HuH-7 (cell line): ENCODE measurements around the gene MYO3A.

ENCODE experiments used
- DNase-seq: peaks from one replicate; pipeline ENCODE4 v3.0.0; 2011; ENCODE audit warnings: low spot score

MYO3A gene

GRCh38 chr10:25933653-25934608 lies at the start of gene MYO3A:
TSS of gene MYO3A (plus strand) at chr10:25934229. CDS start at chr10:25952111, 17,882 bp downstream.
- no peak for DNase-seq

DNA sequence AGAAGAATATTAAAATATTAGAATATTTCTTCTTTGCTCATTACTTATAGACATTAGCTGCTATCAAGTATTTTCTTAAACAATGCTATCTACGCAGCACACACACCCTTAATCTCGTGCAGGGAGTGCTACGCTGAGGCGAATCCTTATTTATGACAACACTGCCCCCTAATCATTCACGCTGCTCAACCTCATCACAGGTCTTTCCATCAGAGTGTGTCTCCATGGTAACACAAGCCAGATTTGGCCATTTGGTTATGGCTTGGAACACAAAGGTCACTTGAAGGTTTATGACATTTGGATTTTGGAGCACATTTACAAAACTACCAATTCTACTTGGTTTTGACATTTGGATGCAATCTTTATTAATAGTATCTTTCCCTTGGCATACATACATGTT lies 45.4 kb upstream of the MYO3A start:
- DNase-seq, result no peak

- DNase-seq, result no peak
Measured at GRCh38 chr10:25890995-25891394, 43.0 kb upstream of the MYO3A start.

DNA sequence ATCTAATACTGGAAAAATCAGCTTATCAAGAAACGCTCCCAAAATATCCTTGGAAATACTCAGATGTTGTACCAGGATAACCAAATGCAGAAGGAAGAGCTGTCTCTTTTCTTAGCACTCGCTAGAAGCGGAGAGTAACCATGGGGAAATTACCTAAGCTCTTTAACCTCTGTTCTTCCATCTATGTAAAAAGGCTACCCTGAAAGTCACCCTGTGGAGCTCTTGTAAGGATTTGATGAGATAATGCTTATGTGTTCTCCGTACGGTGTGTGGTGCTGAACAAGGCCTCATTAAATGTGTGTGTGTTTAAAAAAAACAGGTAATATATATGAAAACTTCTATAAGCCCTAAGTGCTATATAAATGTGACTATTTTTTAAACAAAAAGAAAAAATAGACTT lies 38.2 kb upstream of the MYO3A start:
- no peak for DNase-seq

DNA sequence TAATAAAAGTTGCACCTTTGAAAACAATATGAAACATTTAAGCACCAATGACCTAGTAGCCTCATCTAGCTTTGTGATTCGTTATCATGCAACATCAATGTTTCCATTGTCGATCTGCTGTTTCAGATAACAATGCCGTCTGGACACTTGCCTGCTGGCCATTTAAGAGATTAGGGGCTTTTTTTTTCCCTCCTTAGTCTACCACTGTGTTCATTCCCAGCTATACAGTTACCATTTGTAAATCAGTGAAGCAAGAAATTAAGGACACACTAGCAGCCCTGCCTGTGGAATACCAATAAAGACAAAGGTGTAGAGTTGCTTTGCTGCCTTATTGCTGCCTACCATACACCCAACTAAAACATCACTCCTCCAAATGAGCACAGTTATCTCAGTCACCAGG lies 37.6 kb upstream of the MYO3A start:
- no peak for DNase-seq

GRCh38 chr10:25899304-25899703 lies 34.7 kb upstream of the MYO3A start:
- no peak for DNase-seq

GRCh38 chr10:25901199-25901598 lies 32.8 kb upstream of the MYO3A start:
- no peak for DNase-seq

- DNase-seq, result no peak
Measured at GRCh38 chr10:25902002-25902401, 32.0 kb upstream of the MYO3A start.

DNA sequence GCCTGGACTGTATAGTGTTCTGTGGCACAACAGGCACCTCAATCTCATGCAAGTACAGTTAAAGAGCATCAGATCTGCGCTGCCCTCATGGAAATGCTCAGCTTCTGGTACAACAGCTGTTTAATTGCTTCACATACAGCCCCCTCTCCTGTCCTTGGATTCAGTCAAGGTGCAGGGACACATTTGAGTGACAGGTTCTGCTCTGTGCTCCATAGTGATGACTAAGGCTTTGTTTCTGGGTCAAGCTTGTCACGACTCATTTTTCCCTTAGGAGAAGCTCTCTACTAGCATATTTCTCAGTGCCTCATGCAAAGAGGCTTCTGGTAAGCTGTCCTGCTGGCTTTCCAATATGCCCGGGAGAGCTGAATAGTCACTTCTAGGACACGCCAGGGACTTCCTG lies 26.8 kb upstream of the MYO3A start:
- DNase-seq, result no peak

- no peak for DNase-seq
Measured at GRCh38 chr10:25912866-25913265, 21.2 kb upstream of the MYO3A start.

DNA sequence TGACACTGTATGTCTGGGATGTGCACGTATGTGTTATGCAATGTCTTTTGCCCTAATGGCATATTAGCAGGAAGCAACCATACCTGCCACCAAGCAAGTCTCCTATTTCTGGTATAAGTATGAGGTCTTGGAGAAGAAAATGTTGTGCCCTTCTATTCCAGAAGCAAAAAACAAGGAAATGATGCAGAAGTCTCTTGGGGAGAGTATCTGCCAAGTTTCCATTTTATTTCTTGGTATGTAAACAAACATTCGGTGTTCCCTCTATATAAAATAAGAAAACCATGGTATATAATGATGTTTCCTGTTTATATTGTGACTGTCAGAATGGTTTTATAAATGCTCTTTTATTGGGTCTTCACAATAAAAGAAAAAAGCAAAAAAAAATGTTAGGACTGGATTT lies 19.3 kb upstream of the MYO3A start:
- no peak for DNase-seq

- DNase-seq, result no peak
Measured at GRCh38 chr10:25934621-25935139, 651 bp downstream of the MYO3A start.

- no peak for DNase-seq
Measured at GRCh38 chr10:25938405-25938804, 4.4 kb downstream of the MYO3A start.

GRCh38 chr10:25944771-25945170 lies 10.7 kb downstream of the MYO3A start:
- DNase-seq, result no peak

GRCh38 chr10:25952857-25953256 lies 18.8 kb downstream of the MYO3A start:
- DNase-seq, result no peak

- DNase-seq, result no peak
Measured at GRCh38 chr10:25954851-25955250, 20.8 kb downstream of the MYO3A start.

GRCh38 chr10:25959540-25960232 lies 25.7 kb downstream of the MYO3A start:
- DNase-seq, result no peak

- no peak for DNase-seq
Measured at GRCh38 chr10:25965584-25965983, 31.6 kb downstream of the MYO3A start.

DNA sequence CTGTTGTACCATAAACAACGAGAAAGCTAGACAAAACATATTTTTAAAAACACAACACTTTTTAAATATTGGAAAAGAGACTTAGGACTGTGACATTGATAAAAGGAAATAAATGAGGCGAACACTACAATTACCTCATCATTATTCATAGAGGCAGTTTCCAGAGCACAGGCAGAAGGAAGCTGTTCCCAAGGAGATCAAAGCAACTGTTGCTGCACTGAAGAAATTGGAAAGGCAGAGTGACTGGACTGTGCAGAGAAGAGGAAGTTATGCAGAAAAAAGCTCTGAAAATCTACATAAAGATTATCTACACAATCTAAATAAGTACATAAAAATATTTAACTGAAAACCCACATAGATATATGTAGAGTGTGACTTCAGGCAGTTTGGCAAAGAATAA lies 32.8 kb downstream of the MYO3A start:
- DNase-seq, result no peak

DNA sequence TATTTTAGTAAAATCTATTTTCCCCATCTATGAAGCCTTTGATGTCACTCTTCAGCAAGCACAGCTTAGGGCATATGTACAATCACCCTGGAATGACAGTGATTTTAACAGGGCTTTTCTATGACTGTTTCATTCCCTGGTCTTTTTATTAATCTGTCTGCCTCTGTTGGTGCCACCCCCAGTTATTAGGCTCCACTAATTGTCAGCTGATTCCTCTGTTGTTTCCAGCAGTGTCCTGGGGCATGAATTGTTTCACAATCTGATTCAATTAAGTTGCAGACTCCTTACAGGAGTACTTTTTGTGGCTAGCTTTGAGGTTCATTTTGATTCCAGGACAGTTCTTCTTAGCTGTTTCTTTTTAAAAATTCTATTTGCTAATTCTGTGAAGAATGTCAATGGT lies 38.6 kb downstream of the MYO3A start:
- no peak for DNase-seq

- DNase-seq, result no peak
Measured at GRCh38 chr10:25974897-25975459, 40.9 kb downstream of the MYO3A start.

- DNase-seq, result no peak
Measured at GRCh38 chr10:25978771-25979170, 44.7 kb downstream of the MYO3A start.

DNA sequence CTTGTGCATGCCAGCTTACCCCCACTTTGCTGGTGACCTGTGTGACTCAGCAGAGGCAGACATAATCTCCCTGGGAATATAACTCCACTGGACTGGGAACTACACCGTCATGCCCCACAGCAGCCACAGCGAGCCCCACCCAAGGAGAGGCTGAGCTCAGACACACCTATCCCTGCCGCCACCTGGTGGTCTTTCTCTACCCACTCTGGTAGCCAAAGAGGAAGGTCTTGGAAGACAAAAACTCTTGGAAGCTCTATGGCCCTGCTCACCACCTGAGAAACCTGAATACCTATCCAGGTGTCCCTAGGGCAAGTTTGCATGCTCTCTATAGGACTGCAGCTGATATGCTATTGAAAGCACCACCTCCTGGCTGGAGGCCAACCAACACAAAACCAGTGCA lies 48.1 kb downstream of the MYO3A start:
- no peak for DNase-seq
